Kidney tubule cell (primary cell): ENCODE data around the gene LRP6.

Source experiments
- DNase-seq: peaks from one replicate; pipeline ENCODE4 v3.0.0-alpha.2; 2018; ENCODE audit warnings: low spot score

Gene LRP6

DNA sequence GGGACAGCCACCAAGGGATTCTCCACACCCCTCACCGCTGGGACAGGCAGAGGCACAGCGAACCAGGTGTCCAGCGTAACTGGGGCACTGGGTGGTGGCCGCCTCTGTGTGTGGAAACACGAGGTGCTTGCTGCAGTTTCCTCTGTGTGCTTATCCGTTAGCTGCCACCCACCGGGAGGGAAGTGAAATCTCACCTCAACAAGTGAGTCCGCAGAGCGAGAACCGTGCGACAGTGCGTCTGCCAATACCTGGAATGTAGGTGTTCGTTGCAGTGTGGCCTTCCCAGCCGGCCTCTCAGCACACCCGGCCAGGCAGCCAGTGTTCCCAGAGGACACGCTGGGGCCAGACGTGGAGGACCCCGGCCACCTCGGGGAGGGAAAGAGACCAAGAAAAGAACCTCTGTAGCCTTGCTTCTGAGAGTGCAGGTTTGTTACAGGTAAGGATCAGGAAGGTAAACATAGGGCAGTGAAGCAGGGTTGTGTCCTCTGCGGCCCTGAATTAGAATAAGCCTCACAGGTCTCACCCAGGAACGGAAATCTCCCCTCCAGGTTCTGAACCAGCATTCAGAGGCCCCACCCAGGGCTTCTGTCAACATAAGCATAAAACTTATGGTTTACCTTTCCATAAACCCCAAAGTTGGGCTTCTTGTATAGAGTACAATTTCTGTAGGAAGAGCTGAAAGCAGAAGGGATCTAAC lies 194.6 kb downstream of the LRP6 start:
- DNase-seq = peak; percentile 31

- DNase-seq = peak; percentile 28
These were observed 195.9 kb downstream of the LRP6 start, which contains the start of gene BCL2L14 for GRCh38 chr12:12070674-12071656. Gene BCL2L14 (plus strand): TSS chr12:12070939. CDS start chr12:12079306, 8,367 bp downstream.

- no peak for DNase-seq
These were observed 196.9 kb downstream of the LRP6 start for GRCh38 chr12:12069821-12070548.

DNA sequence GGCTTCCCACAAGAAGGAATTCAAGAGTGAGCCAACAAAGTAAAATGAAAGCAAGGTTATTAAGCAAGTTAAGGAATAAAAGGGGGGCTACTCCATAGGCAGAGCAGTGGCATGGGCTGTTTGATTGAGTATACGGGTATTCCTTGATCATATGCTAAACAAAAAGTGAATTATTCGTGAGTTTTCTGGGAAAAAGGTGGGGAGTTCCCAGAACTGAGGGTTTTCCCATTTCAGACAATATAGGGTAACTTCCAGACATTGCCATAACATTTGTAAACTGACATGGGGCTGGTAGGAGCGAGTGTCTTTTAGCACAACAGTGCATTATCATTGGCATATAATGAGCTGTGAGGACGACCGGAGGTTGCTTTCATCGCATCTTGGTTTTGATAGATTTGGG lies 198.1 kb downstream of the LRP6 start:
- no peak for DNase-seq
